ENCODE measurements around the gene SERPINB2. TPM values are rescaled to one million over a fixed set of nuclear protein-coding genes. Genes with fewer than 3 reads are reported as not detected.

The SERPINB2 gene
- total RNA-seq, 2 donors from 2014 or later: not detected

DNA sequence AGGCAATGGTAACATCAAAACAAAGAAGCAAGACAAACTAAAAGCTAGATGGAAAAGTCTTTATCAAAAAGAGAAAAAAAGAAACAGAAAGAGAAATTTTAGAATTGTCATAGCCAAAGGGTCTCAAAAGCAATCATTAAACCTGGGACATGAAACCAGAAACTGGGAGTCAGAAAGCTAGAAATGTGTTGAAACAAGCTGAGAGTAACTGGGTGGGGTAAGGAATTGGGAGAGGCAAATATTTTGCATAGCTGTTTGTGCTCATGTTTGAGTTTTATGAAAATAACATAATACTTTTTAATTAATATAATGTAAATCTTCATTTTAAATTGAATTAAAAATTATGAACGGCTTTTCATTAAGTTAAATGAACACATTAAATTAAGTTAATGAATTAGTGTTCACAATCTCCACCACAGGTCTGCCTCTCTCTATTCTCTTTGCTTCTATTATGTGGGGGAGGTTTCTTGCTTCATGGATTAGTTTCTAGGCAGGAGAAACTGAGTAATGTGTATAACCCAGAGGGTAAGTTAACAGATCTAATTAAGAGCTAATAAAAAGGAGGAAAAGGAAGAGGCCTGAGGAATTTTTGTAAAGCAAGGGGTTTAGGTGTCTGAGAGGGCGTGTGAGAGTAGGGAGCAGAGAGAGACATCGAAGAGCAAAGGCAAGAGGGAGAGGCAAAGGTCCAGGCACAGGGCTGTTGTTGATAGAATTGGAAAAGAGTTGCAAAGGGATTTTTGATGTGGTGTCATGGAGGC lies 20.0 kb upstream of the SERPINB2 start:
- H3K9me3 ChIP-seq (ENCODE audit: control insufficient read depth, low read length): no peaks in the 10 kb centered on the region
- Mint-ChIP-seq H3K36me3 (ENCODE audit: low read depth) (no peaks in the 10 kb centered on the region), H3K9me3 (no peaks in the 10 kb centered on the region), H3K27ac (no peak overlapping the region), H3K4me1 (no peaks in the 10 kb centered on the region), H3K4me3 (no peak overlapping the region), H3K27me3 (ENCODE audit: insufficient read depth) (no peaks in the 10 kb centered on the region)
- no peaks in the 10 kb centered on the region for H3K27me3 ChIP-seq (ENCODE audit: control insufficient read depth, insufficient read depth, low read length, poor library complexity, severe bottlenecking)
- H3K27ac ChIP-seq (ENCODE audit: low read depth, low read length): no peak overlapping the region
- no peak overlapping the region for H3K9ac ChIP-seq (ENCODE audit: extremely low read depth, low read length, poor library complexity, severe bottlenecking)
- no peaks in the 10 kb centered on the region for H3K4me1 ChIP-seq (ENCODE audit: control insufficient read depth, insufficient read depth, low read length)
- TF ChIP-seq, protein P1, sequence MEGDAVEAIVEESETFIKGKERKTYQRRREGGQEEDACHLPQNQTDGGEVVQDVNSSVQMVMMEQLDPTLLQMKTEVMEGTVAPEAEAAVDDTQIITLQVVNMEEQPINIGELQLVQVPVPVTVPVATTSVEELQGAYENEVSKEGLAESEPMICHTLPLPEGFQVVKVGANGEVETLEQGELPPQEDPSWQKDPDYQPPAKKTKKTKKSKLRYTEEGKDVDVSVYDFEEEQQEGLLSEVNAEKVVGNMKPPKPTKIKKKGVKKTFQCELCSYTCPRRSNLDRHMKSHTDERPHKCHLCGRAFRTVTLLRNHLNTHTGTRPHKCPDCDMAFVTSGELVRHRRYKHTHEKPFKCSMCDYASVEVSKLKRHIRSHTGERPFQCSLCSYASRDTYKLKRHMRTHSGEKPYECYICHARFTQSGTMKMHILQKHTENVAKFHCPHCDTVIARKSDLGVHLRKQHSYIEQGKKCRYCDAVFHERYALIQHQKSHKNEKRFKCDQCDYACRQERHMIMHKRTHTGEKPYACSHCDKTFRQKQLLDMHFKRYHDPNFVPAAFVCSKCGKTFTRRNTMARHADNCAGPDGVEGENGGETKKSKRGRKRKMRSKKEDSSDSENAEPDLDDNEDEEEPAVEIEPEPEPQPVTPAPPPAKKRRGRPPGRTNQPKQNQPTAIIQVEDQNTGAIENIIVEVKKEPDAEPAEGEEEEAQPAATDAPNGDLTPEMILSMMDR (conservative IDR thresholded peaks at IDR 0.05): no peak
- H3K36me3 ChIP-seq (ENCODE audit: control insufficient read depth, insufficient read depth, low read length): no peaks in the 10 kb centered on the region
- 87 to 100% methylated on average over 1 to 2 of the region's 3 CpGs for WGBS, 2 experiments (ENCODE audit: insufficient coverage in 1 of 2, insufficient read length in 1 of 2)
- DNase-seq: no peak
- no peak overlapping the region for H3K4me3 ChIP-seq (ENCODE audit: low read length)

DNA sequence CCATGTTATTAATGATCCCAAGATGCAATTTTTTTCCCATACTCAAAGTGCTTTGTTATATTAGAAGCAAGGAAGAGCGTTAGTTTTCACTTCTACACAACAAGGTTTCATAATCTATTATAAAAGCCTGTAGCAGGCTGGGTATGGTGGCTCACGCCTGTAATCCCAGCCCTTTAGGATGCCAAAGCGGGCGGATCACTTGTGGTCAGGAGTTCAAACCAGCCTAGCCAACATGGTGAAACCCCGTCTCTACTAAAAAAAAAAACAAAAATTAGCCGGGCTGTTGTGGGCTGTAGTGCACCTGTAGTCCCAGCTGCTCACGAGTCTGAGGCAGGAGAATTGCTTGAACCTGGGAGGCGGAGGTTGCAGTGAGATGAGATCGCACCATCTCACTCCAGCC lies 19.0 kb upstream of the SERPINB2 start:
- H3K9me3 ChIP-seq (ENCODE audit: control insufficient read depth, low read length): no peaks in the 10 kb centered on the region
- H3K27ac Mint-ChIP-seq: no peak overlapping the region
- H3K4me3 Mint-ChIP-seq: no peak overlapping the region
- H3K4me3 ChIP-seq (ENCODE audit: low read length): no peak overlapping the region
- no peak for DNase-seq
- H3K27me3 ChIP-seq (ENCODE audit: control insufficient read depth, insufficient read depth, low read length, poor library complexity, severe bottlenecking): no peaks in the 10 kb centered on the region
- H3K9ac ChIP-seq (ENCODE audit: extremely low read depth, low read length, poor library complexity, severe bottlenecking): no peak overlapping the region
- WGBS, 2 experiments (ENCODE audit: insufficient coverage in 1 of 2, insufficient read length in 1 of 2): 84 to 92% methylated on average over 4 to 8 of the region's 9 CpGs
- no peaks in the 10 kb centered on the region for H3K4me1 ChIP-seq (ENCODE audit: control insufficient read depth, insufficient read depth, low read length)
- H3K4me1 Mint-ChIP-seq: no peaks in the 10 kb centered on the region
- H3K9me3 Mint-ChIP-seq: no peaks in the 10 kb centered on the region
- H3K36me3 ChIP-seq (ENCODE audit: control insufficient read depth, insufficient read depth, low read length): no peaks in the 10 kb centered on the region
- no peaks in the 10 kb centered on the region for H3K27me3 Mint-ChIP-seq (ENCODE audit: insufficient read depth)
- TF ChIP-seq, protein P1 (conservative IDR thresholded peaks at IDR 0.05): no peak
- H3K27ac ChIP-seq (ENCODE audit: low read depth, low read length): no peak overlapping the region
- no peaks in the 10 kb centered on the region for H3K36me3 Mint-ChIP-seq (ENCODE audit: low read depth)

DNA sequence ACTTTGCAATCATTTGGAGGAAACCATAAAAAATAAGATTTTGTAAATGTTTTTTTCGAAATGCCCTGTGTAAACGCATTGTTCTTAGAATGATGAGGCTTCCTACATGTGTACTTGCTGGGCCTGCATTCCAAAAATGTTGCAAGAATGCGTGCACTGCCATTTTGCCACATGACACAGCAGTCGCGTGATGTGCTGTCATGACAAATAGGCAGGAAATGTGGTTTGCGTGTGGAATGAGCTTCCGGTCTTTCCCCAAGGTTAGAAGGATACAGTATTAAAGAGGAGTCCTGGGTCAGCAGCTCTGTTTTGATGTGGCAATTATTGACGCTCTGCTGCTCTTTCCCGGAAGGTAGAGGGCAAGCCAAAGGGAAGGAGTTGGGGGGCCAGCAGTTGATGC lies 18.1 kb upstream of the SERPINB2 start:
- no peak for DNase-seq
- Histone ChIP-seq H3K27me3 (ENCODE audit: control insufficient read depth, insufficient read depth, low read length, poor library complexity, severe bottlenecking) (no peaks in the 10 kb centered on the region), H3K36me3 (ENCODE audit: control insufficient read depth, insufficient read depth, low read length) (no peaks in the 10 kb centered on the region), H3K27ac (ENCODE audit: low read depth, low read length) (no peak overlapping the region), H3K4me3 (ENCODE audit: low read length) (no peak overlapping the region), H3K4me1 (ENCODE audit: control insufficient read depth, insufficient read depth, low read length) (no peaks in the 10 kb centered on the region), H3K9ac (ENCODE audit: extremely low read depth, low read length, poor library complexity, severe bottlenecking) (no peak overlapping the region), H3K9me3 (ENCODE audit: control insufficient read depth, low read length) (no peaks in the 10 kb centered on the region)
- Mint-ChIP-seq H3K9me3 (no peaks in the 10 kb centered on the region), H3K4me3 (no peak overlapping the region), H3K4me1 (no peaks in the 10 kb centered on the region), H3K27me3 (ENCODE audit: insufficient read depth) (no peaks in the 10 kb centered on the region), H3K36me3 (ENCODE audit: low read depth) (no peaks in the 10 kb centered on the region), H3K27ac (no peak overlapping the region)
- TF ChIP-seq, protein P1 (conservative IDR thresholded peaks at IDR 0.05): no peak
- 93 to 97% methylated on average over 7 to 9 of the region's 9 CpGs for WGBS, 2 experiments (ENCODE audit: insufficient coverage in 1 of 2, insufficient read length in 1 of 2)
